GM23338 (cell line): Measurements from ENCODE around the gene RAB3IL1. TPM values are rescaled to one million over a fixed set of nuclear protein-coding genes. Genes with fewer than 3 reads are reported as not detected.

Experiments used
- ATAC-seq: fragments of 200-7000 bp; cut with Tn5 transposase; 3 replicates; pipeline ENCODE4 v1.9.1; 2020
- DNase-seq: peaks from one replicate; pipeline ENCODE4 v3.0.0-alpha.2; 2015; ENCODE audit warnings: low spot score
- H2AFZ ChIP-seq: fragments of 200-600 bp; sonication (generic); 2 replicates; pipeline ENCODE4 v1.8.0; 2016; ENCODE audit warnings: antibody characterized with exemption, mild to moderate bottlenecking, moderate library complexity
- H3F3A ChIP-seq: fragments of 200-600 bp; sonication (generic); replicated peaks from 2 replicates; pipeline ENCODE4 v1.8.0; 2017; ENCODE audit warnings: antibody characterized with exemption, mixed run types, low read depth
- H3K27ac ChIP-seq: fragments of 200-600 bp; sonication (generic); 2 replicates; pipeline ENCODE4 v1.6.1; 2016; ENCODE audit warnings: low read depth
- H3K27me3 ChIP-seq: fragments of 200-600 bp; sonication (generic); 2 replicates; pipeline ENCODE4 v1.8.0; 2016; ENCODE audit warnings: mild to moderate bottlenecking, mixed run types, moderate library complexity; ENCODE audit not compliant: insufficient read depth
- H3K36me3 ChIP-seq: fragments of 200-600 bp; sonication (generic); 2 replicates; pipeline ENCODE4 v1.8.0; 2016; ENCODE audit warnings: mild to moderate bottlenecking; ENCODE audit not compliant: insufficient read depth
- H3K4me1 ChIP-seq: fragments of 200-600 bp; sonication (generic); 2 replicates; pipeline ENCODE4 v1.8.0; 2016; ENCODE audit warnings: mild to moderate bottlenecking, moderate library complexity; ENCODE audit not compliant: insufficient read depth
- H3K4me2 ChIP-seq: fragments of 200-600 bp; sonication (generic); 2 replicates; pipeline ENCODE4 v1.7.1; 2017; ENCODE audit warnings: mixed run types
- H3K4me3 ChIP-seq: fragments of 200-600 bp; sonication (generic); 2 replicates; pipeline ENCODE4 v1.6.1; 2016; ENCODE audit warnings: mixed run types
- H3K79me2 ChIP-seq: fragments of 200-600 bp; sonication (generic); replicated peaks from 2 replicates; pipeline ENCODE4 v1.8.0; 2017; ENCODE audit warnings: mild to moderate bottlenecking; ENCODE audit not compliant: insufficient read depth
- H3K9me2 ChIP-seq: fragments of 200-600 bp; sonication (generic); 2 replicates; pipeline ENCODE4 v1.8.0; 2017; ENCODE audit not compliant: insufficient read depth
- H4K20me1 ChIP-seq: fragments of 200-600 bp; sonication (generic); replicated peaks from 2 replicates; pipeline ENCODE4 v1.8.0; 2017; ENCODE audit warnings: mild to moderate bottlenecking; ENCODE audit not compliant: insufficient read depth
- H3K27ac Mint-ChIP-seq: 2 replicates; pipeline ENCODE4 v1.8.0; 2020; ENCODE audit warnings: inconsistent platforms, mild to moderate bottlenecking, moderate library complexity, mixed read lengths
- H3K27me3 Mint-ChIP-seq: 3 replicates; pipeline ENCODE4 v1.8.0; 2022; ENCODE audit warnings: low read depth, mild to moderate bottlenecking, moderate library complexity, mixed read lengths, inconsistent platforms; ENCODE audit not compliant: insufficient read depth, poor library complexity
- H3K36me3 Mint-ChIP-seq: 3 replicates; pipeline ENCODE4 v1.8.0; 2021; ENCODE audit warnings: low read depth, mild to moderate bottlenecking, inconsistent platforms, moderate library complexity, mixed read lengths
- H3K4me1 Mint-ChIP-seq: 3 replicates; pipeline ENCODE4 v1.8.0; 2020; ENCODE audit warnings: mild to moderate bottlenecking, inconsistent platforms, mixed read lengths
- H3K4me3 Mint-ChIP-seq: 3 replicates; pipeline ENCODE4 v1.8.0; 2021; ENCODE audit warnings: moderate library complexity, mild to moderate bottlenecking, inconsistent platforms, mixed read lengths
- H3K9me3 Mint-ChIP-seq: 3 replicates; pipeline ENCODE4 v1.8.0; 2020; ENCODE audit warnings: moderate library complexity, mild to moderate bottlenecking, inconsistent platforms, mixed read lengths
- CREB1 ChIP-seq: fragments of 250-450 bp; sonication (Bioruptor Pico); IDR thresholded peaks from 2 replicates; pipeline ENCODE4 v1.5.0; 2020; ENCODE audit warnings: low read depth, mild to moderate bottlenecking, moderate library complexity
- CTCF ChIP-seq, 2 experiments: fragments of 200-600 bp in 1 of 2; sonication (generic) in 1 of 2; conservative IDR thresholded peaks; 2 replicates each; pipeline versions ENCODE4 v1.5.1 to v1.6.1; 2016 to 2017; ENCODE audit warnings: antibody characterized with exemption in 2 of 2, low read depth in 2 of 2, mild to moderate bottlenecking in 2 of 2, moderate library complexity in 1 of 2
- ETS1 ChIP-seq: IDR thresholded peaks from 2 replicates; pipeline ENCODE4 v1.6.1; 2016; ENCODE audit warnings: antibody characterized with exemption
- EZH2 ChIP-seq: fragments of 200-600 bp; sonication (generic); IDR thresholded peaks from one replicate; pipeline ENCODE4 v1.8.0; 2017; ENCODE audit warnings: antibody characterized with exemption, mild to moderate bottlenecking, low read depth; ENCODE audit not compliant: unreplicated experiment
- EZH2phosphoT487 ChIP-seq: fragments of 200-600 bp; sonication (generic); IDR thresholded peaks from one replicate; pipeline ENCODE4 v1.8.1; 2018; ENCODE audit warnings: antibody characterized with exemption; ENCODE audit not compliant: unreplicated experiment
- JUNB ChIP-seq: IDR thresholded peaks from one replicate; pipeline ENCODE4 v1.6.1; 2016; ENCODE audit warnings: antibody characterized with exemption; ENCODE audit not compliant: unreplicated experiment
- NANOG ChIP-seq: IDR thresholded peaks from 2 replicates; pipeline ENCODE4 v1.6.1; 2016; ENCODE audit warnings: antibody characterized with exemption, borderline replicate concordance
- REST ChIP-seq: IDR thresholded peaks from one replicate; pipeline ENCODE4 v1.6.1; 2018; ENCODE audit warnings: antibody characterized with exemption; ENCODE audit not compliant: unreplicated experiment
- ZNF114 ChIP-seq: fragments of 250-450 bp; sonication (Bioruptor Pico); IDR thresholded peaks from 2 replicates; pipeline ENCODE4 v1.5.0; 2020; ENCODE audit warnings: mild to moderate bottlenecking, moderate library complexity
- ZNF331 ChIP-seq: fragments of 250-450 bp; sonication (Bioruptor Pico); IDR thresholded peaks from 2 replicates; pipeline ENCODE4 v1.5.0; 2020; ENCODE audit warnings: low read depth, mild to moderate bottlenecking, moderate library complexity
- polyA plus RNA-seq: library from polyadenylated mRNA; unstranded; fragments of >200 nt; fragmentation: Nextera tagmentation; extraction: Ambion mirVana; gene quantifications from 2 replicates; pipeline ENCODE4 v1.2.1, GENCODE V29; 2016
- total RNA-seq: library from RNA; depleted of rRNA; stranded (reverse); fragments of >200 nt; shearing (Covaris generic); gene quantifications from 2 replicates; pipeline ENCODE4 v1.2.3, GENCODE V29; 2014

RAB3IL1 gene
- total and polyA plus RNA-seq, 2 experiments from 2014 or later = 2.7 to 3.4 TPM

- TF ChIP-seq REST (no peak), ZNF331 (CRISPR knock-in tag) (no peak), ETS1 (no peak), CTCF (conservative IDR thresholded peaks at IDR 0.05; ENCODE audit: low read depth in 2 of 2) (no peak), EZH2 (no peak), ZNF114 (no peak), CREB1 (no peak)
These were observed 28.8 kb downstream of the RAB3IL1 start (continued) for GRCh38 chr11:61888590-61888989.

GRCh38 chr11:61887839-61888494 lies 29.4 kb downstream of the RAB3IL1 start:
- Histone ChIP-seq H3K27me3 (no peaks in the 10 kb centered on the region), H2AFZ (no peak overlapping the region), H3K4me1 (peaks cover 4% of the 10 kb centered on the region), H3K36me3 (no peaks in the 10 kb centered on the region), H3F3A (0 out of 2 replicates have a peak, but pooled peaks cover 5% of the 10 kb centered on the region), H4K20me1 (no peaks in the 10 kb centered on the region; the same call in 1 of the 2 replicates), H3K9me2 (no peaks in the 10 kb centered on the region), H3K4me2 (no peak overlapping the region), H3K27ac (0 out of 2 replicates have a peak overlapping the region, but pooled peaks have one; percentile 26), H3K79me2 (peaks cover 13% of the 10 kb centered on the region), H3K4me3 (no peak overlapping the region)
- peaks cover 3% of the 10 kb centered on the region for H3K27me3 Mint-ChIP-seq
- H3K4me1 Mint-ChIP-seq = peaks cover 14% of the 10 kb centered on the region
- DNase-seq (no peak), ATAC-seq (no peak)
- H3K27ac Mint-ChIP-seq = no peak overlapping the region
- H3K9me3 Mint-ChIP-seq = no peaks in the 10 kb centered on the region
- no peak overlapping the region for H3K4me3 Mint-ChIP-seq
- H3K36me3 Mint-ChIP-seq = peaks cover 6% of the 10 kb centered on the region
- TF ChIP-seq EZH2phosphoT487 = no peak
- no peak for TF ChIP-seq ETS1
- TF ChIP-seq NANOG = no peak
- no peak for TF ChIP-seq REST
- TF ChIP-seq JUNB = no peak
- TF ChIP-seq EZH2 = no peak
